Esophagus (tissue), 2 donors: ENCODE data around the gene NAV1. TPM values are rescaled to one million over a fixed set of nuclear protein-coding genes. Genes with fewer than 3 reads are reported as not detected.

Experiments
- H3K27ac ChIP-seq, 2 donors: one replicate each; pipeline ENCODE4 v1.5.1; 2013; ENCODE audit warnings: low read depth in 2 of 2, mild to moderate bottlenecking in 2 of 2, inconsistent platforms in 1 of 2, low read length in 1 of 2, moderate library complexity in 1 of 2
- H3K27me3 ChIP-seq, 2 donors: one replicate each; pipeline ENCODE4 v1.6.1; 2013; ENCODE audit warnings: low read length in 2 of 2, control low read depth in 1 of 2, mild to moderate bottlenecking in 1 of 2; ENCODE audit not compliant: insufficient read depth in 2 of 2, control insufficient read depth in 1 of 2
- H3K36me3 ChIP-seq, 2 donors: one replicate each; pipeline ENCODE4 v1.6.1; 2013; ENCODE audit warnings: low read length in 1 of 2; ENCODE audit not compliant: control insufficient read depth in 2 of 2, insufficient read depth in 2 of 2
- H3K4me1 ChIP-seq, 2 donors: one replicate each; pipeline ENCODE4 v1.6.1; 2013; ENCODE audit warnings: low read length in 1 of 2; ENCODE audit not compliant: control insufficient read depth in 2 of 2, insufficient read depth in 2 of 2
- H3K4me3 ChIP-seq, 2 donors: one replicate each; pipeline ENCODE4 v1.5.1; 2013; ENCODE audit warnings: low read length in 2 of 2, mild to moderate bottlenecking in 2 of 2, low read depth in 1 of 2, moderate library complexity in 1 of 2
- H3K9me3 ChIP-seq, 2 donors: one replicate each; pipeline ENCODE4 v1.6.1; 2013; ENCODE audit warnings: mild to moderate bottlenecking in 2 of 2, low read depth in 1 of 2, low read length in 1 of 2, moderate library complexity in 1 of 2; ENCODE audit not compliant: control insufficient read depth in 2 of 2, insufficient read depth in 1 of 2
- WGBS, 2 donors: extraction: QIAGEN DNeasy Blood & Tissue Kit; methylation state at CpG; one replicate each; pipeline ENCODE4 v1.1.7; 2013; 5-methylcytosine and 5-hydroxymethylcytosine counted together
- polyA plus RNA-seq, 2 donors: library from polyadenylated mRNA; stranded (reverse); fragments of 200-250 nt; gene quantifications; one replicate each; pipeline ENCODE4 v1.2.3, GENCODE V29; 2013
- donor health status: healthy with polysubstance abuse.
- donor health status: Bipolar disorder and iron deficiency.

The NAV1 gene
- polyA plus RNA-seq, 2 donors: 3.9 to 4.6 TPM

DNA sequence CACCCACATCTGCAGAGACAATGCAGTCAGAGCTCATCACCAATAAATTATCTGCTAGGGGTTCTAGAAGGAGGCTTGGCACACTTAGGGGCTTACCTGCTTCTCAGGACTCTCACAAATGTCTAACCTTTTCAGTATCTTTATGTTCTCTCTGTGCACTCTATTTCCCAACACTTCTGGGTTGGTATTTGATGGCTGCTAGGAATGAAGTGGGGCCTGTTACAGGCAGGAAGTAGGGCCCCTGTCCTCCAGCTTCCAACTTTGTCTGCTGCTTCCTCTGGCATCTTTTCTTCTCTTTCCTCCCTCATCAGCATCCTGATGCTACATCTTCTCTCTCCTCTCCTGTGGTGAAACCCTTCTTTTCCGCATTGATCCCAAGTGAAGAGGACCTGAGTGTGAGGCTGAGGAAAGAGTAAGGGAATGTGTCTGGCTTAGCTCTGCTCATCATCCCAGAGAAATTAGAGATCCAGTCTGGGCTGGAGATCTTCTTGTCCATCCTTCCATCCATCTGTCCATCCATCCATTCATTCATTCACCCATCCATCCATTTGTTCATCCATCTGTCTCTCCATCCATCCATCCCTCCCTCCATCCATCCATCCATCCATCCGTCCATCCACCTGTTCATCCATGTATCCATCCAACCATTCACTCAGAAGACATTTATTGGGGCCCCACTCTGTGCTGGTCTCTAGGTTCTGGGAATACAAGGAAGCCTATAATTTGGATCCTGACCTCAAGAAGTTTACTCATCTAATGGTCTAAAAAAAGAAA is 29.1 kb upstream of the NAV1 start:
- Histone ChIP-seq H3K27me3 (no peaks in the 10 kb centered on the region), H3K36me3 (no peaks in the 10 kb centered on the region), H3K27ac (no peak overlapping the region), H3K4me1 (peaks cover 5 to 13% of the 10 kb centered on the region in 2 donors), H3K4me3 (no peak overlapping the region), H3K9me3 (no peaks in the 10 kb centered on the region)
- WGBS, 2 donors: 98 to 99% methylated on average over 2 of the region's 2 CpGs

DNA sequence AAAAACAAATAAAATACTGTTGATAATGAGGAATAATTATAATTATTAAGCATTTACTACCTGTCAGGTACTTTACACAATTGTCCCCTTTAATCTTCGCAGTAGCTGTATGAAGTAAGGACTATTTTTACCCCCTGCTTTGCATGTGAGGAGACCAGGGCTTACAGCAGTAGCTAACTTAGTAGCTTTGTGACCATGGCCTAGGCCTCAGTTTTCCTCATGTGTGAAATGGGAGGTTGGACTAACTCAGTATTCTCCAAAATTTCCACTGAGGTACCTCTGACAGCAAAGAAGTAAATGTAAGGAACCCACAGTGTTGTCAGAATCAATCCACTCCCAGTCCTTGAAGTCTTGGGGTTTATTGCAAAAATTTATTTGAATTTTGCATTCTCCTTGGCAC is 28.2 kb upstream of the NAV1 start:
- no peak overlapping the region for H3K27ac ChIP-seq
- WGBS, 2 donors: 97% methylated on average over 1 of the region's 1 CpG
- no peaks in the 10 kb centered on the region for H3K9me3 ChIP-seq
- H3K4me3 ChIP-seq: no peak overlapping the region
- no peaks in the 10 kb centered on the region for H3K36me3 ChIP-seq
- no peaks in the 10 kb centered on the region for H3K27me3 ChIP-seq
- H3K4me1 ChIP-seq: peaks cover 5 to 7% of the 10 kb centered on the region in 2 donors

DNA sequence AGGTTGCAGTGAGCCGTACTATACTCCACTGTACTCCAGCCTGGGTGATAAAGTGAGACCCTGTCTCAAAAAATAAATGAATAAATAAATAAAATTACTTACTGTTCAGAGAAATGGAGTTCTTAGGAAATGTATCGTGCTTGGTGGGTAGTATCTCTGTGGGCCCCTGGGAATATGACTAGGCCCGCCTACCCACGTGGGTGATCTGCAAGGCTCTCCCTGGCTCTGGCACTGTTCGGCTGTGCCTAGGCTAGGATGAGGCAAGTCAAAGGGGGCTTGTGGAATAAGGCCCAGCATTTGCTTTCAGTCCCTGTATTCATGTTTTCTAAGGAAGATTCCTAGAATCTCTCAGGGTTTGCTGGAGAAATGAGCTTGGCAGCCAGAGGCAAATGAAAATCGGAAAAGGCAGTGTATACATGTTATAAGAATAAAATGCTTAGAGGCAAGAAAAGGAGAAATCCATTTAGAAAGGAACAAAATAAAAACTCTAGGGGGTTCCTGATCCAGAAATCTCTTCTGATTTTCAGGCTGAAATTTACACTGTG is 27.5 kb upstream of the NAV1 start:
- Histone ChIP-seq H3K27ac (peak overlapping the region in 1 of 2 donors; percentile 65), H3K4me1 (peaks cover 5 to 6% of the 10 kb centered on the region in 2 donors), H3K9me3 (no peaks in the 10 kb centered on the region), H3K4me3 (no peak overlapping the region), H3K27me3 (no peaks in the 10 kb centered on the region), H3K36me3 (no peaks in the 10 kb centered on the region)
- 77% methylated on average over 6 of the region's 6 CpGs for WGBS, 2 donors

DNA sequence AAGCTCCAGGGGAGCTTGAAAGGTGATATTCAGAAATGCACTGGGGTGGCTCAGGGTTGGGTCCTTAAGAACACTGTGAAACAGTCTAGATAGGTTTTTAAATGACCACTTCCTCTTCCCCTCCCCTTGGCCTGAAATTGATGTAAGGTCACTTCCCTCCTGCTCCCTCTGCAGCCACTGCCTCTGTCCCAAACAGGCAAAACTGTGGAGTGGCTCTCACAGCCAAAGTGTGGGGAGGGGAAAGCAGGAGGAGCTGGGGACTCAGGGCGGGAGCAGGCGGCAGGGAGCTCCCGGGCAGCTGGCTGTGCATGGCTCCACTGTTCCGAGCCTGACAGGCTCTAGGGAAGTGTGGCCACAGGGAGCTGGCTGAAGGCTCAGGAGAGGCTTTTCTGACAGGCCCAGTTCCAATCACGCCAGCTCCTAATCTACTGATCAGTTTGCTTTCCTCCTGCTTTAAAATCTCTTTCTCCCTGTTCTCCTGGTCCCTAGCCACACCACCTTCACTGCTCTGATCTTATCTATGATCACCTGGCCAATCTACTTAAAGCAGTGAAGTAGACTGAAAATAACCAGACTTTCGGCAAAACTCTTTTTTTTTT is 26.9 kb upstream of the NAV1 start:
- no peaks in the 10 kb centered on the region for H3K9me3 ChIP-seq
- H3K4me1 ChIP-seq: peaks cover 5 to 6% of the 10 kb centered on the region in 2 donors
- no peaks in the 10 kb centered on the region for H3K27me3 ChIP-seq
- H3K27ac ChIP-seq: peak overlapping the region; percentile 65 to 74
- H3K36me3 ChIP-seq: no peaks in the 10 kb centered on the region
- 37 to 48% methylated on average over 6 of the region's 6 CpGs for WGBS, 2 donors
- no peak overlapping the region for H3K4me3 ChIP-seq

DNA sequence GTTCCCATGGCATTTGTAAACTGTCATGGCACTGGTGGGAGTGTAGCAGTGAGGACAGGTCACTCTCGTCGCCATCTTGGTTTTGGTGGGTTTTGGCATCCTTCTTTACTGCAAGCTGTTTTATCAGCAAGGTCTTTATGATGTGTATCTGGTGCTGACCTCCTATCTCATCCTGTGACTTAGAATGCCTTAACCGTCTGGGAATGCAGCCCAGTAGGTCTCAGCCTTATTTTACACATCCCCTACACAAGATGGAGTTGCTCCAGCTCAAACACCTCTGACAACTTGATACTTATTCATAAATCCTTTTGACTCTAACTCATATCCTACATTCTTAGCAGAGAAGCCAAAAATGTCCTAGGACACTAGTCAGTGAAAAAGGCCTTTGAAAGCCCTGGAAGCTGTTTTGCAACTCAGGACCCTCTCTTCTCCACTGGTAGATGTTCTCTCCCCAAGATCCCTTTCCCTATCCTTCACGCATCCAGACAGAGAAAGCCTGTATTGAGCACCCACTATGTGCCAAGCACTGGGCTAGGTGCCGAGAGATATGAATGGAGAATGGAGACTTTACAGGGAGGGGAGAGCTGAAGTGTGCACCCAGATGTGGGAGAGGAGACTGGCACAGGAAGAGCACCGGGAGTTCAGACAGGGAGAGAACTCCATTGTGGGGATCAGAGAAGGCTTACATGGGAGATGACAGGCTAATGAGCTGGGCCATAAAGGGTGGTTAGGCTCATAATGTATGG is 25.3 kb upstream of the NAV1 start:
- no peak overlapping the region for H3K4me3 ChIP-seq
- H3K27ac ChIP-seq: no peak overlapping the region
- H3K36me3 ChIP-seq: no peaks in the 10 kb centered on the region
- 89 to 92% methylated on average over 6 of the region's 6 CpGs for WGBS, 2 donors
- H3K27me3 ChIP-seq: no peaks in the 10 kb centered on the region
- no peaks in the 10 kb centered on the region for H3K9me3 ChIP-seq
- H3K4me1 ChIP-seq: peaks cover 0 to 3% of the 10 kb centered on the region in 2 donors

DNA sequence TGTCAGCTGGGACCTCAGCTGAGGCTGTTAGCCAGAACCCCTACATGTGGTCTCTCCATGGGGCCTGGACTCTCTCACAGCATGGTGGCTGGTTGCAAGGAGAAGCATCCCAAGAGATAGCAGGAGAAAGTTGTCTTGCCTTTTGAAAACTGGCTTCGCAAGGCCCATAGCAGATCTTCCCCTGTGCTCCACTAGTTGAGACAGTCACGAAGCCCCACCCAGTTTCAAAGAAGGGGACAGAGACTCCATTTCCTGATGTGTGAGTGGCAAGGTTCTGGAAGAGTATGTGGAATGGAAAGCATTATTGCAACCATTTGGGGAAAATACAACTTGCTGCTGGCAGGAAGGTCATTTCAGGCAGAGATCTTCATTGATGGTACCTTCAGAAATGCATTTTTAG is 24.5 kb upstream of the NAV1 start:
- Histone ChIP-seq H3K4me1 (peaks cover 0 to 3% of the 10 kb centered on the region in 2 donors), H3K27ac (no peak overlapping the region), H3K36me3 (no peaks in the 10 kb centered on the region), H3K9me3 (no peaks in the 10 kb centered on the region), H3K27me3 (no peaks in the 10 kb centered on the region), H3K4me3 (no peak overlapping the region)
- 96 to 97% methylated on average over 2 of the region's 2 CpGs for WGBS, 2 donors

DNA sequence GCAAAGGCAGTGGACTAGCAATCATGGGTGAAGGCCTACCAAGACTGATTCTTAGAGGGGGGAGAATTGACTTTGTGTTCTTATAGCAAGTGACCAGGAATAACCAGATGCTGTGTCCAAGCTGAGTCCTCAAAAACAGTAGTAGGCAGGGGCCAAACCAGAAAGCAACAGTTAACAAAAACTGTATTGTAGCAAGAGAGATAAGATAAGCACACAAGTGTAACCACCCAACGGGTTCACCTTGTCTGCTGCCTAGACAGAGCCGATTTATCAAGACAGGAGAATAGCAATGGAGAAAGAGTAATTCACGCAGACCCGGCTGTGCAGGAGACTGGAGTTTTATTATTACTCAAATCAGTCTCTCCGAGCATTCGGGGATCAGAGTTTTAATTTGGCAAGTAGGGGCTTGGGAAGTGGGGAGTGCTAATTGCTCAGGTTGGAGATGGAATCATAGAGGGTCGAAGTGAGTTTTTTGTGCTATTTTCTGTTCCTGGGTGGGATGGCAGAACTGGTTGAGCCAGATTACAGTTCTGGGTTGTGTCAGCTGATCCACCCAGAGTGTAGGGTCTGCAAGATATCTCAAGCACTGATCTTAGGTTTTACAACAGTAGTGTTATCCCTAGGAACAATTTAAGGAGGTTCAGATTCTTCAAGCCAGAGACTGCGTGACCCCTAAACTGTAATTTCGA is 23.7 kb upstream of the NAV1 start:
- WGBS, 2 donors: 79 to 87% methylated on average over 9 of the region's 9 CpGs
- no peaks in the 10 kb centered on the region for H3K36me3 ChIP-seq
- no peak overlapping the region for H3K4me3 ChIP-seq
- H3K27ac ChIP-seq: no peak overlapping the region
- H3K9me3 ChIP-seq: no peaks in the 10 kb centered on the region
- H3K27me3 ChIP-seq: no peaks in the 10 kb centered on the region
- peaks cover 0 to 3% of the 10 kb centered on the region in 2 donors for H3K4me1 ChIP-seq

DNA sequence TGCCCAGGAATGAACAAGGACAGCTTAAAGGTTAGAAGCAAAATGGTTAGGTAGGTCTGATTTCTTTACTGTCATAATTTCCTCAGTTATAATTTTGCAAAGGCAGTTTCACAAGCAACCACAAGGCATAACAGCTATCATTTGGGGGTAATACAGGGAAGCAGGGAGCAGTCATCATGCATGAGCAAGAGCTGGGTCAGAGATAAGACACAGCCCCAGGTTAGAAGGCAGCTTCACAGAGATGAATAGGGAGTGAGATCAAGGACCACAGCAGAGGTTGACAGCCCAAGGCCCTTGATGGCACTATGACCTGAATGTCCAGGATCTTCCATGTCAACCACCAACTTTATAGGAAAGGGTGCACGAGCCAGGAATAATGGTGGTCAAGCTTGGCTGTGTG is 23.0 kb upstream of the NAV1 start:
- Histone ChIP-seq H3K36me3 (no peaks in the 10 kb centered on the region), H3K4me1 (peaks cover 0 to 3% of the 10 kb centered on the region in 2 donors), H3K9me3 (no peaks in the 10 kb centered on the region), H3K4me3 (no peak overlapping the region), H3K27me3 (no peaks in the 10 kb centered on the region), H3K27ac (no peak overlapping the region)
- WGBS, 2 donors: 91 to 95% methylated on average over 1 of the region's 1 CpG

DNA sequence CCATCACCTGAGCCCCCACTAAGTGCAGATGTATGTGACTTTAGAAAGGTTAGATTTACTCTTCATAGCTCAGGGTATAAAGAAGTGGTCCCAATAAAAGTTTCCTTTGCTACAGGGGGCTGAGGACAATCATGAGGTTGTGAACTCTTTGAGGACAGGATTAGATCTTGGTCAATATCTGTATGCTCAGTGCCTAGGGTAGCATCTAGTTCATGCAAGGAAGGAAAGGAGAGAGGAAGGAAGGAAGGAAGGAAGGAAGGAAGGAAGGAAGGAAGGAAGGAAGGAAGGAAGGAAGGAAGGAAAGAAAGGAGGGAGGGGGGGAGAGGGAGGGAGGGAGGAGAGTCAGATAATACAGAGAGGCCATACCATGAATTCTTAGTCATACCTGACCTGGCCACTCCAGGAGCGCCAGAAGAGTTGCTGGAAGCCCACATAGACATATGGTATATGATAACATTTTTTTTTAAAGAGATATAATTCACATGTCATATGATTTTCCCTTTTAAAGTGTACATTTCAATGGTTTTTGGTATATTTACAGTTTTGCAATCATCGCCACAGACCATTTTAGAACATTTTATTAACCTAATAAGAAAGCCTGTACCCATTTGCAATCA is 22.3 kb upstream of the NAV1 start:
- Histone ChIP-seq H3K4me1 (peaks cover 0 to 3% of the 10 kb centered on the region in 2 donors), H3K27me3 (no peaks in the 10 kb centered on the region), H3K27ac (no peak overlapping the region), H3K9me3 (no peaks in the 10 kb centered on the region), H3K36me3 (no peaks in the 10 kb centered on the region), H3K4me3 (no peak overlapping the region)
- 75 to 100% methylated on average over 2 of the region's 2 CpGs for WGBS, 2 donors
